ENCODE measurements around the gene RCOR1.

Gene RCOR1

GRCh38 chr14:102779574-102780315 is 187.3 kb downstream of the RCOR1 start:
- DNase-seq, result no peak
